ENCODE measurements around the gene LILRA2. TPM values are rescaled to one million over a fixed set of nuclear protein-coding genes. Genes with fewer than 3 reads are reported as not detected.
"Not testable (repeated sequence)": the region's sequence is repeated elsewhere in the genome, so short reads cannot be mapped to it uniquely, and the experiment has no call there.

LILRA2 gene
- total RNA-seq, 1 donor from 2014 or later: not detected

DNA sequence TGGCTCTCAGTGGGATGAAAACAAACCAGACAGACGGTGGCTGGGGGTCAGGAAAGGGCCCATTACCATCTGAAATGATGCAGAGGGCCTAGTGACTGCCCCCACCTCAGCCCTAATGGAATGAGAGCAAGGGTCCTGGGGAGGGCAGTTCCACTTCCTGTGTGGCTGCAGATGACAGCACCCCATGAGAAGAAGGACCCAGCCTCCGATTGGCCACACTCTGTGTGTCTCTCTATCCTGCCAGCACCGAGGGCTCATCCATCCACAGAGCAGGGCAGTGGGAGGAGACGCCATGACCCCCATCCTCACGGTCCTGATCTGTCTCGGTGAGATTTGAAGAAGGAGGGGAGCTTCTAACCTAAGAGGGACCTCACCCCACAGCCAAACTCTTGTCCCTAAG is 57.2 kb downstream of the LILRA2 start:
- Mint-ChIP-seq H3K4me1 (peaks cover 62% of the 10 kb centered on the region), H3K27ac (peak overlapping the region; percentile 86), H3K9me3 (no peaks in the 10 kb centered on the region), H3K4me3 (peak overlapping the region; percentile 76), H3K27me3 (no peaks in the 10 kb centered on the region), H3K36me3 (ENCODE audit: low read depth) (peaks cover 86% of the 10 kb centered on the region)
- intact Hi-C loops (cut with micrococcal nuclease): no loop called here
- POLR2A ChIA-PET: interaction anchor here (0.5 to 0.6 kb wide), 2 partner anchors 20 to 150 kb away, joined by 3 read pairs; no protein-coding TSS in a partner anchor
- DNase-seq (no peak), ATAC-seq (ENCODE audit: low read depth) (peak; percentile 29)
- CTCF ChIA-PET: no interaction called here
- TF ChIP-seq, protein P1, sequence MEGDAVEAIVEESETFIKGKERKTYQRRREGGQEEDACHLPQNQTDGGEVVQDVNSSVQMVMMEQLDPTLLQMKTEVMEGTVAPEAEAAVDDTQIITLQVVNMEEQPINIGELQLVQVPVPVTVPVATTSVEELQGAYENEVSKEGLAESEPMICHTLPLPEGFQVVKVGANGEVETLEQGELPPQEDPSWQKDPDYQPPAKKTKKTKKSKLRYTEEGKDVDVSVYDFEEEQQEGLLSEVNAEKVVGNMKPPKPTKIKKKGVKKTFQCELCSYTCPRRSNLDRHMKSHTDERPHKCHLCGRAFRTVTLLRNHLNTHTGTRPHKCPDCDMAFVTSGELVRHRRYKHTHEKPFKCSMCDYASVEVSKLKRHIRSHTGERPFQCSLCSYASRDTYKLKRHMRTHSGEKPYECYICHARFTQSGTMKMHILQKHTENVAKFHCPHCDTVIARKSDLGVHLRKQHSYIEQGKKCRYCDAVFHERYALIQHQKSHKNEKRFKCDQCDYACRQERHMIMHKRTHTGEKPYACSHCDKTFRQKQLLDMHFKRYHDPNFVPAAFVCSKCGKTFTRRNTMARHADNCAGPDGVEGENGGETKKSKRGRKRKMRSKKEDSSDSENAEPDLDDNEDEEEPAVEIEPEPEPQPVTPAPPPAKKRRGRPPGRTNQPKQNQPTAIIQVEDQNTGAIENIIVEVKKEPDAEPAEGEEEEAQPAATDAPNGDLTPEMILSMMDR (IDR thresholded peaks at IDR 0.05): no peak

DNA sequence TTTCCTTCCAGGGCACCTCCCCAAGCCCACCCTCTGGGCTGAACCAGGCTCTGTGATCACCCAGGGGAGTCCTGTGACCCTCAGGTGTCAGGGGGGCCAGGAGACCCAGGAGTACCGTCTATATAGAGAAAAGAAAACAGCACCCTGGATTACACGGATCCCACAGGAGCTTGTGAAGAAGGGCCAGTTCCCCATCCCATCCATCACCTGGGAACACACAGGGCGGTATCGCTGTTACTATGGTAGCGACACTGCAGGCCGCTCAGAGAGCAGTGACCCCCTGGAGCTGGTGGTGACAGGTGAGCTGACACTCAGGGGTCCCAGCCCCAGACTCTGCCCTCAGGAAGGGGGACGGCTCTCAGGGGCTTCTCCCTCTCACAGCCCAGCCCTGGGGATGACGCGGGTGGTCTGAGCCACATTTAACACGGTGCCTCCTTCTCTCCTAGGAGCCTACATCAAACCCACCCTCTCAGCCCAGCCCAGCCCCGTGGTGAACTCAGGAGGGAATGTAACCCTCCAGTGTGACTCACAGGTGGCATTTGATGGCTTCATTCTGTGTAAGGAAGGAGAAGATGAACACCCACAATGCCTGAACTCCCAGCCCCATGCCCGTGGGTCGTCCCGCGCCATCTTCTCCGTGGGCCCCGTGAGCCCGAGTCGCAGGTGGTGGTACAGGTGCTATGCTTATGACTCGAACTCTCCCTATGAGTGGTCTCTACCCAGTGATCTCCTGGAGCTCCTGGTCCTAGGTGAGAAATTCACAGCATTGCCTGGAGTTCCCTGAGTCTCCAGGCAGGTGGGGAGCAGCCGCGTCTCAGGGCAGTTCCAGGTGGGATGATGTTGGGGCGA is 58.1 kb downstream of the LILRA2 start:
- H3K36me3 Mint-ChIP-seq (ENCODE audit: low read depth): peaks cover 86% of the 10 kb centered on the region
- ATAC-seq (ENCODE audit: low read depth); H3K27ac Mint-ChIP-seq; H3K27me3 Mint-ChIP-seq; H3K9me3 Mint-ChIP-seq; H3K4me3 Mint-ChIP-seq; CTCF ChIA-PET; DNase-seq; intact Hi-C loops (cut with micrococcal nuclease); POLR2A ChIA-PET: not testable (repeated sequence)
- H3K4me1 Mint-ChIP-seq: peaks cover 53% of the 10 kb centered on the region

DNA sequence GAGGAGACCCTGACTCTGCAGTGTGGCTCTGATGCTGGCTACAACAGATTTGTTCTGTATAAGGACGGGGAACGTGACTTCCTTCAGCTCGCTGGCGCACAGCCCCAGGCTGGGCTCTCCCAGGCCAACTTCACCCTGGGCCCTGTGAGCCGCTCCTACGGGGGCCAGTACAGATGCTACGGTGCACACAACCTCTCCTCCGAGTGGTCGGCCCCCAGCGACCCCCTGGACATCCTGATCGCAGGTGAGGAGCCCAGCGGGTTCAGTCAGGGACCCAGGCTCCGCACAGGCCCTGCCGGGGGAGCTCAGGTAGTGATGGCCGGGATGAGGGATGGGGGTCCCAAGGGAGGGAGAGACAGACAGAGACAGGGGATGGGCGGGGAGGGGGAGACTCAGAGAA is 58.9 kb downstream of the LILRA2 start:
- DNase-seq; H3K27ac Mint-ChIP-seq; H3K27me3 Mint-ChIP-seq; H3K9me3 Mint-ChIP-seq; H3K4me3 Mint-ChIP-seq; ATAC-seq (ENCODE audit: low read depth); intact Hi-C loops (cut with micrococcal nuclease); CTCF ChIA-PET; POLR2A ChIA-PET: not testable (repeated sequence)
- H3K4me1 Mint-ChIP-seq: peaks cover 45% of the 10 kb centered on the region
- H3K36me3 Mint-ChIP-seq (ENCODE audit: low read depth): peaks cover 83% of the 10 kb centered on the region

DNA sequence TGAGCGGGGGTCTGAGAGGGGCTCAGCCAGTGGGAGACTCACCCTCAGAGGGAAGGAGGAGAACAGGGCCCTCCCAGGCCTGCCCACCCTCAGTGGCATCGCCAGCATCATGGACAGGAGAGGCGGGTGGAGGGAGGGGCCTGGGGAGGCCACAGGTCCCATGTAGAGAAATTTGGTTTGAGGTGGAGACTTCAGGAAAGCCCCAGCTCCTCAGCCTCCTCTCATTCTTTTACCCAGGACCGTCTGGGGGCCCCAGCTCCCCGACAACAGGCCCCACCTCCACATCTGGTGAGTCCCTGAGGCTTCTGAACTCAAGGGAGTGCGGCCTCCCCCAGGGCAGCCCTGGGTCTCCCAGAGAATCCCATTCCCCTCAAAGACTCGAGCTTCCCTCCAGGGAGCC is 59.8 kb downstream of the LILRA2 start:
- DNase-seq (no peak), ATAC-seq (ENCODE audit: low read depth) (no peak)
- TF ChIP-seq, protein P1 (IDR thresholded peaks at IDR 0.05): no peak
- POLR2A ChIA-PET: no interaction called here
- Mint-ChIP-seq H3K9me3 (no peaks in the 10 kb centered on the region), H3K36me3 (ENCODE audit: low read depth) (peaks cover 74% of the 10 kb centered on the region), H3K4me1 (peaks cover 36% of the 10 kb centered on the region), H3K27me3 (no peaks in the 10 kb centered on the region), H3K4me3 (no peak overlapping the region), H3K27ac (no peak overlapping the region)
- intact Hi-C loops (cut with micrococcal nuclease): no loop called here
- CTCF ChIA-PET: interaction anchor here (0.6 kb wide), 1 partner anchor 148 kb away, joined by 3 read pairs; no protein-coding TSS in a partner anchor

DNA sequence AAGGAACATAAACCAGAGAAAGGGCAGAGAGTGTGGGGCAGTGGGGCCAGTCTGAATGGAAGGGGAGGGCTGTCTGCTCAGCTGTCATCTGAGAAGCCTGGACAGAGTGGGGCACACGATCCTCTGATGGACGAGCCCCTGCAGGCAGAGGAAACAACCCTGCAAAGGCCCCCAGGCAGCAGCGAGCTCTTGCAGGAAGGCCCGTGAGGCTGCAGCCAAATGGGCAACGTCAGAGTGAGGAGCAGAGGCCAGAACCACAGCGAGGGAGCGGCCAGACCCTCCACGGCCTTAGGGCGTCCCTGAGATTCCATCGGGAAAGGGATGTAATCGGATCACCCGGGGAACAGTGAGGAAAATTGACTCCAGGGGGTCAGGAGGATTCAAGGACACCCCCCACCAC is 62.5 kb downstream of the LILRA2 start:
- Mint-ChIP-seq H3K4me1 (peaks cover 12% of the 10 kb centered on the region), H3K36me3 (ENCODE audit: low read depth) (peaks cover 54% of the 10 kb centered on the region)
- CTCF ChIA-PET; H3K9me3 Mint-ChIP-seq; POLR2A ChIA-PET; ATAC-seq (ENCODE audit: low read depth); intact Hi-C loops (cut with micrococcal nuclease); H3K27me3 Mint-ChIP-seq; DNase-seq; H3K27ac Mint-ChIP-seq; H3K4me3 Mint-ChIP-seq: not testable (repeated sequence)

DNA sequence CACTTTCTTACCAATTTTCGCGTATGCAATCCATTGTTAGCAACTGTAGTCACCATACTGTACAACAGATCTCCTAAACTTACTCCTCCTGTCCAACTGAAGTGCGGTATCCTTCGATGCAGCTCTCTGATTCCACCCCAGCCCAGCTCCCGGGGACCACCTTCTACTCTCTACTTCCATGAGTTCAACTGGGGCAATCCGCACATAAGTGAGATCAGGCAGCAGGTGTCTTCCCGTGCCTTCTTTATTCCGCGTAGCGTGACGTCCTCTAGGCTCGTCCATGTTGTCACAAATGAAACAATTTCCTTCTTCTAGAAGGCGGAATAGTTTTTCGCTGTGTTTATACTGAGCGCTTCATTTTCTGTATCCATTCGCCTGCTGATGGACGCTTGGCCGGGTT is 65.1 kb downstream of the LILRA2 start:
- DNase-seq (no peak), ATAC-seq (ENCODE audit: low read depth) (no peak)
- TF ChIP-seq, protein P1 (IDR thresholded peaks at IDR 0.05): no peak
- Mint-ChIP-seq H3K9me3 (no peaks in the 10 kb centered on the region), H3K36me3 (ENCODE audit: low read depth) (peaks cover 31% of the 10 kb centered on the region), H3K4me1 (peaks cover 11% of the 10 kb centered on the region), H3K27me3 (no peaks in the 10 kb centered on the region), H3K27ac (no peak overlapping the region), H3K4me3 (no peak overlapping the region)
- intact Hi-C loops (cut with micrococcal nuclease): no loop called here
- CTCF ChIA-PET: interaction anchor here (0.7 kb wide), 1 partner anchor 37 kb away, joined by 3 read pairs; no protein-coding TSS in a partner anchor
- POLR2A ChIA-PET: interaction anchor here (1.6 kb wide), 1 partner anchor 21 kb away, joined by 4 read pairs; no protein-coding TSS in a partner anchor

Other genes starting within 250 kb of the LILRA2 start
- 26.3 and 26.6 TPM in 2 replicates for gene LILRA4, start 234.6 kb upstream of the LILRA2 start, total RNA-seq
- gene LAIR1, start 208.9 kb upstream of the LILRA2 start, total RNA-seq: 30.5 and 31.0 TPM in 2 replicates
- gene TTYH1, start 158.3 kb upstream of the LILRA2 start, total RNA-seq: not detected in 2 replicates
- 296 and 363 TPM in 2 replicates for gene LENG8, start 124.6 kb upstream of the LILRA2 start, total RNA-seq
- gene LENG9, start 110.0 kb upstream of the LILRA2 start, total RNA-seq: 6.3 and 8.5 TPM in 2 replicates
- gene CDC42EP5, start 100.5 kb upstream of the LILRA2 start, total RNA-seq: not detected in 2 replicates
- not detected in 2 replicates for gene LAIR2, start 71.0 kb upstream of the LILRA2 start, total RNA-seq
- 0.11 and 0.15 TPM in 2 replicates for gene LILRA1, start 19.8 kb downstream of the LILRA2 start, total RNA-seq
- gene LILRB1, start 56.7 kb downstream of the LILRA2 start, total RNA-seq: 142 and 171 TPM in 2 replicates
- 0.76 and 1.4 TPM in 2 replicates for gene LILRB4, start 89.2 kb downstream of the LILRA2 start, total RNA-seq
- gene KIR3DL3, start 150.7 kb downstream of the LILRA2 start, total RNA-seq: not detected in 2 replicates
- not detected in 2 replicates for gene KIR2DL3, start 164.7 kb downstream of the LILRA2 start, total RNA-seq
- gene KIR2DL1, start 196.0 kb downstream of the LILRA2 start, total RNA-seq: not detected in 2 replicates
- not detected in 2 replicates for gene KIR2DL4, start 229.8 kb downstream of the LILRA2 start, total RNA-seq
- gene KIR3DL1, start 242.7 kb downstream of the LILRA2 start, total RNA-seq: not detected in 2 replicates